ENCODE measurements around the gene NT5DC2. TPM values are rescaled to one million over a fixed set of nuclear protein-coding genes. Genes with fewer than 3 reads are reported as not detected.
A peak's percentile ranks its signal among the peaks of the same experiment; 100 is the strongest.

The NT5DC2 gene
- total and polyA plus RNA-seq, 2 experiments from 2014 or later: 166 to 167 TPM

DNA sequence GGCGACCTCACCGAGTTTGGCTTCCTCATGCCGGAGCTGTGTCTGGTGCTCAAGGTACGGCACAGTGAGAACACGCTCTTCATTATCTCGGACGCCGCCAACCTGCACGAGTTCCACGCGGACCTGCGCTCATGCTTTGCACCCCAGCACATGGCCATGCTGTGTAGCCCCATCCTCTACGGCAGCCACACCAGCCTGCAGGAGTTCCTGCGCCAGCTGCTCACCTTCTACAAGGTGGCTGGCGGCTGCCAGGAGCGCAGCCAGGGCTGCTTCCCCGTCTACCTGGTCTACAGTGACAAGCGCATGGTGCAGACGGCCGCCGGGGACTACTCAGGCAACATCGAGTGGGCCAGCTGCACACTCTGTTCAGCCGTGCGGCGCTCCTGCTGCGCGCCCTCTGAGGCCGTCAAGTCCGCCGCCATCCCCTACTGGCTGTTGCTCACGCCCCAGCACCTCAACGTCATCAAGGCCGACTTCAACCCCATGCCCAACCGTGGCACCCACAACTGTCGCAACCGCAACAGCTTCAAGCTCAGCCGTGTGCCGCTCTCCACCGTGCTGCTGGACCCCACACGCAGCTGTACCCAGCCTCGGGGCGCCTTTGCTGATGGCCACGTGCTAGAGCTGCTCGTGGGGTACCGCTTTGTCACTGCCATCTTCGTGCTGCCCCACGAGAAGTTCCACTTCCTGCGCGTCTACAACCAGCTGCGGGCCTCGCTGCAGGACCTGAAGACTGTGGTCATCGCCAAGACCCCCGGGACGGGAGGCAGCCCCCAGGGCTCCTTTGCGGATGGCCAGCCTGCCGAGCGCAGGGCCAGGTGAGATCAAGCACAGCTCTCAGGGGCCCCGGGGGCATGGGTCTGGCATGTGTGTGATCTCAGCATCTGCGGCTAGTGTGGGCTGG lies 45.6 kb downstream of the NT5DC2 start:
- no peak for TF ChIP-seq EZH2 (IDR thresholded peaks at IDR 0.05; ENCODE audit: borderline replicate concordance)
- no peak for TF ChIP-seq EZH2phosphoT487 (IDR thresholded peaks at IDR 0.05; ENCODE audit: low read depth, severe bottlenecking, unreplicated experiment)
- TF ChIP-seq, protein P1, sequence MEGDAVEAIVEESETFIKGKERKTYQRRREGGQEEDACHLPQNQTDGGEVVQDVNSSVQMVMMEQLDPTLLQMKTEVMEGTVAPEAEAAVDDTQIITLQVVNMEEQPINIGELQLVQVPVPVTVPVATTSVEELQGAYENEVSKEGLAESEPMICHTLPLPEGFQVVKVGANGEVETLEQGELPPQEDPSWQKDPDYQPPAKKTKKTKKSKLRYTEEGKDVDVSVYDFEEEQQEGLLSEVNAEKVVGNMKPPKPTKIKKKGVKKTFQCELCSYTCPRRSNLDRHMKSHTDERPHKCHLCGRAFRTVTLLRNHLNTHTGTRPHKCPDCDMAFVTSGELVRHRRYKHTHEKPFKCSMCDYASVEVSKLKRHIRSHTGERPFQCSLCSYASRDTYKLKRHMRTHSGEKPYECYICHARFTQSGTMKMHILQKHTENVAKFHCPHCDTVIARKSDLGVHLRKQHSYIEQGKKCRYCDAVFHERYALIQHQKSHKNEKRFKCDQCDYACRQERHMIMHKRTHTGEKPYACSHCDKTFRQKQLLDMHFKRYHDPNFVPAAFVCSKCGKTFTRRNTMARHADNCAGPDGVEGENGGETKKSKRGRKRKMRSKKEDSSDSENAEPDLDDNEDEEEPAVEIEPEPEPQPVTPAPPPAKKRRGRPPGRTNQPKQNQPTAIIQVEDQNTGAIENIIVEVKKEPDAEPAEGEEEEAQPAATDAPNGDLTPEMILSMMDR (IDR thresholded peaks at IDR 0.05; ENCODE audit: poor library complexity): no peak
- Histone ChIP-seq H3K4me3 (no peak overlapping the region), H3K36me3 (replicated peaks; ENCODE audit: insufficient read depth, low read depth) (no peaks in the 10 kb centered on the region), H4K20me1 (ENCODE audit: insufficient read depth, poor library complexity, severe bottlenecking) (no peaks in the 10 kb centered on the region), H3K27ac (no peak overlapping the region), H2AFZ (no peak overlapping the region), H3K9me3 (ENCODE audit: low read depth) (no peaks in the 10 kb centered on the region), H3K9me2 (replicated peaks; ENCODE audit: insufficient read depth) (no peaks in the 10 kb centered on the region), H3K27me3 (no peaks in the 10 kb centered on the region), H3K4me1 (ENCODE audit: insufficient read depth) (peaks cover 18% of the 10 kb centered on the region), H3K79me2 (no peaks in the 10 kb centered on the region), H3K4me2 (no peak overlapping the region)
- no peak for DNase-seq (ENCODE audit: low spot score)
- WGBS (ENCODE audit: low lambda C conversion rate, missing lambda C conversion rate): 96% methylated on average over 54 of the region's 59 CpGs

DNA sequence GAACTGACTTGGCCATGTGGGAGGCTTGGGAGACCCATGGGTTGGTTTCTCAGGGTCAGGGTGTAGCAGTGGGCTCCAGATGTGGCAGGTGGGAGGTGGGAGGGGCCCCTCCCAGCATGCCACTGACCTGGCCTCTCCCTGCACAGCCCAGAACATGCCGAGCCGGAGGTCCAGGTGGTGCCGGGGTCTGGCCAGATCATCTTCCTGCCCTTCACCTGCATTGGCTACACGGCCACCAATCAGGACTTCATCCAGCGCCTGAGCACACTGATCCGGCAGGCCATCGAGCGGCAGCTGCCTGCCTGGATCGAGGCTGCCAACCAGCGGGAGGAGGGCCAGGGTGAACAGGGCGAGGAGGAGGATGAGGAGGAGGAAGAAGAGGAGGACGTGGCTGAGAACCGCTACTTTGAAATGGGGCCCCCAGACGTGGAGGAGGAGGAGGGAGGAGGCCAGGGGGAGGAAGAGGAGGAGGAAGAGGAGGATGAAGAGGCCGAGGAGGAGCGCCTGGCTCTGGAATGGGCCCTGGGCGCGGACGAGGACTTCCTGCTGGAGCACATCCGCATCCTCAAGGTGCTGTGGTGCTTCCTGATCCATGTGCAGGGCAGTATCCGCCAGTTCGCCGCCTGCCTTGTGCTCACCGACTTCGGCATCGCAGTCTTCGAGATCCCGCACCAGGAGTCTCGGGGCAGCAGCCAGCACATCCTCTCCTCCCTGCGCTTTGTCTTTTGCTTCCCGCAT lies 46.4 kb downstream of the NT5DC2 start:
- peaks cover 20% of the 10 kb centered on the region for H3K4me1 ChIP-seq (ENCODE audit: insufficient read depth)
- H3K27me3 ChIP-seq: no peaks in the 10 kb centered on the region
- TF ChIP-seq EZH2phosphoT487 (IDR thresholded peaks at IDR 0.05; ENCODE audit: low read depth, severe bottlenecking, unreplicated experiment): no peak
- TF ChIP-seq, protein P1 (IDR thresholded peaks at IDR 0.05; ENCODE audit: poor library complexity): no peak
- no peak for TF ChIP-seq EZH2 (IDR thresholded peaks at IDR 0.05; ENCODE audit: borderline replicate concordance)
- H2AFZ ChIP-seq: no peak overlapping the region
- H3K4me2 ChIP-seq: no peak overlapping the region
- no peak overlapping the region for H3K27ac ChIP-seq
- no peak for DNase-seq (ENCODE audit: low spot score)
- H3K79me2 ChIP-seq: no peaks in the 10 kb centered on the region
- H3K9me2 ChIP-seq (replicated peaks; ENCODE audit: insufficient read depth): no peaks in the 10 kb centered on the region
- no peak overlapping the region for H3K4me3 ChIP-seq
- 98% methylated on average over 28 of the region's 31 CpGs for WGBS (ENCODE audit: low lambda C conversion rate, missing lambda C conversion rate)
- H4K20me1 ChIP-seq (ENCODE audit: insufficient read depth, poor library complexity, severe bottlenecking): no peaks in the 10 kb centered on the region
- H3K9me3 ChIP-seq (ENCODE audit: low read depth): no peaks in the 10 kb centered on the region
- H3K36me3 ChIP-seq (replicated peaks; ENCODE audit: insufficient read depth, low read depth): no peaks in the 10 kb centered on the region

DNA sequence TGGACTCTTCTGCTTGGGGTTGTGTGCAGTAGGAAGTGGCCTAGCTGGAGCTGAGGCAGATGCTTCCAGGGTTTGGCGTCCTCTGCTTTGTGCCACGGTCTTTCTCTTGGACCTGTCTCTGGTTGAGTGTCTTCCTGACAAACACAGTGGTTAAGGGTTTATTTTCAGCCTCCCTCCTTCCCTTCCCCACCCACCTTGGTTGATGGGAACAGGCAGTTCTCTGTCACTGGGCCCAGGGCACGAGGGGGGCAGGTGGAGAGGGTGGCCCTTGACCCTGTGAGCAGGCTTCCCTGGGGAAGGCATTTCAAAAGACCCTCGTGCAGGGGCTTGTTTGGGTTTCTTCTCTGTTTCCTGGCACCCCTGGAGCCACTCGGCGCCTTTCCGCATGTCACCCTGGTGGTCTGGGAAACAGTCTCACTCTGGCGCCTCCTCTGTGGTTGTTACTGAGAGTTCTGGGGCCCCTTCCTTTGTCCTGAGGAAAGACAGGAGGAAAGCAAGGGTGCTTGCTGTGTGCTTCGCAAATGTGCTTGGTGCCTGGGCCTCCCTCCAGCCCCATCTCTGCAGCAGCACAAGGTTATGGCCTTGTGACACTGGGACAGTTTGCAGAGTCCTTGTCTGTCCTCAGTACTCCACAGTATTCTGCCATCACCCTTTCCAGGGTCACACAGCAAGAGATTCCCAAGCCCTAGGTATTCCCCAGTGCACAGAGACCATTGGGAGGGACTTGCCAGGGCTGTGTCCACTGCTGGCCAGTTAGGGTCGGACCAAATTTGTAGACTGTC lies 48.8 kb downstream of the NT5DC2 start:
- Histone ChIP-seq H3K9me2 (replicated peaks; ENCODE audit: insufficient read depth) (no peaks in the 10 kb centered on the region), H3K9me3 (ENCODE audit: low read depth) (no peaks in the 10 kb centered on the region), H3K4me3 (no peak overlapping the region), H3K4me1 (ENCODE audit: insufficient read depth) (peaks cover 20% of the 10 kb centered on the region), H3K4me2 (peak overlapping the region; percentile 55), H3K79me2 (no peaks in the 10 kb centered on the region), H3K27me3 (no peaks in the 10 kb centered on the region), H2AFZ (no peak overlapping the region), H4K20me1 (ENCODE audit: insufficient read depth, poor library complexity, severe bottlenecking) (no peaks in the 10 kb centered on the region), H3K27ac (peak overlapping the region; percentile 88), H3K36me3 (replicated peaks; ENCODE audit: insufficient read depth, low read depth) (no peaks in the 10 kb centered on the region)
- WGBS (ENCODE audit: low lambda C conversion rate, missing lambda C conversion rate): 90% methylated on average over 10 of the region's 10 CpGs
- TF ChIP-seq EZH2 (IDR thresholded peaks at IDR 0.05; ENCODE audit: borderline replicate concordance) (no peak), EZH2phosphoT487 (IDR thresholded peaks at IDR 0.05; ENCODE audit: low read depth, severe bottlenecking, unreplicated experiment) (no peak)
- TF ChIP-seq, protein P1 (IDR thresholded peaks at IDR 0.05; ENCODE audit: poor library complexity): no peak
- DNase-seq (ENCODE audit: low spot score): no peak
